ENCODE results near the gene GATAD2A. TPM values are rescaled to one million over a fixed set of nuclear protein-coding genes. Genes with fewer than 3 reads are reported as not detected.

The GATAD2A gene
- total RNA-seq, 2 donors from 2014 or later: 100 to 126 TPM

DNA sequence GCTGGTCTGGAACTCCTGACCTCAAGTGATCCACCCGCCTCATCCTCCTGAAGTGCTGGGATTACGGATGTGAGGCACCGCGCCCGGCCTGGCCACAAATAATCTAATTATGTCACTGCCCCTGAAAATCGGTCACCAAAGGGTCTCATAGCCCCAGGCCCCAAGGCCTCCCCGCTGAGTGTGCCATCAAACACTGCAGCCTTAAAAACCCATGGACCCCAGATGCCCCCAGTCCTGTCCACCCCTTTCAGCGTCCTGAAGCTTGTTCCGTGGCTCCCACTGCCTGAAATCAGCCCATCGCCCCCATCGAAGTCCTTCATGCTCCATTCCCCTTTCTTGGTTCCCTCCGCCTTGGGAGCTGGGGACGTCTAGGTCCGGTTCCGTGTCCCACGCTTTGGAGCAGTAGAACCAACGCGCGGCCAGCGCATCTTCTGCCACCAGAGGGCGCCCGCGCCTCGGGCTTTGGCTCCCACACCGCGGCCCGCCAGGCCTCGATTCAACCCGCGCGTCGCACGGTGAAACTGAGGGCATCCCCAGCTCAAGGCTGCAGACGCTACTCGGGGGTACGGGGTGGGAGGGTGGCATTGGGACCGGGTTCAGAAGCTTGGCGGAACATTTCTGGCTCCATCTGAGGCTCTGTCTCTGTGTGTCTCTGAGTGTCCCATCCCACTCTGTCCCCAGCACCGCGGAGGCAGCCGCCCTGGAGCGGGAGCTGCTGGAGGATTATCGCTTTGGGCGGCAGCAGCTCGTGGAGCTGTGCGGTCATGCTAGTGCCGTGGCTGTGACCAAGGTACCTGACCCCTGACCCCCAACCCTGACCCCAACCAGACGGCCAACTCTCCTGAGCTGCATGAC, 126.7 kb downstream of the GATAD2A start:
- peaks cover 0 to 4% of the 10 kb centered on the region in 2 donors for H3K36me3 Mint-ChIP-seq (ENCODE audit: insufficient read depth in 2 of 2)
- H3K27me3 Mint-ChIP-seq (ENCODE audit: low read depth): peaks cover 6% of the 10 kb centered on the region
- DNase-seq (peak; percentile 87 to 93), ATAC-seq (replicated peaks in 1 of 2) (peak; percentile 80 to 88)
- H3K4me3 Mint-ChIP-seq: no peak overlapping the region
- no peaks in the 10 kb centered on the region for H3K9me3 Mint-ChIP-seq
- peak overlapping the region; percentile 38 for H3K27ac Mint-ChIP-seq
- peaks cover 11% of the 10 kb centered on the region for H3K4me1 Mint-ChIP-seq (ENCODE audit: low read depth)

- no peaks in the 10 kb centered on the region for H3K9me3 Mint-ChIP-seq
- peaks cover 6% of the 10 kb centered on the region for H3K27me3 Mint-ChIP-seq (ENCODE audit: low read depth)
- H3K4me1 Mint-ChIP-seq (ENCODE audit: low read depth): peaks cover 11% of the 10 kb centered on the region
- peak in 1 of 2 donors; percentile 9 for ATAC-seq (replicated peaks in 1 of 2)
- H3K4me3 Mint-ChIP-seq: no peak overlapping the region
- H3K36me3 Mint-ChIP-seq (ENCODE audit: insufficient read depth in 2 of 2): peaks cover 0 to 4% of the 10 kb centered on the region in 2 donors
- DNase-seq: no peak
- H3K27ac Mint-ChIP-seq: no peak overlapping the region
Measured at GRCh38 chr19:19532806-19533701, 127.6 kb downstream of the GATAD2A start.

- Mint-ChIP-seq H3K4me3 (no peak overlapping the region), H3K27ac (no peak overlapping the region), H3K27me3 (ENCODE audit: low read depth) (peaks cover 11% of the 10 kb centered on the region), H3K4me1 (ENCODE audit: low read depth) (peaks cover 16% of the 10 kb centered on the region), H3K36me3 (ENCODE audit: insufficient read depth in 2 of 2) (peaks cover 0 to 5% of the 10 kb centered on the region in 2 donors), H3K9me3 (no peaks in the 10 kb centered on the region)
- DNase-seq (no peak), ATAC-seq (replicated peaks in 1 of 2) (no peak)
Measured at GRCh38 chr19:19533841-19534240, 128.4 kb downstream of the GATAD2A start.

DNA sequence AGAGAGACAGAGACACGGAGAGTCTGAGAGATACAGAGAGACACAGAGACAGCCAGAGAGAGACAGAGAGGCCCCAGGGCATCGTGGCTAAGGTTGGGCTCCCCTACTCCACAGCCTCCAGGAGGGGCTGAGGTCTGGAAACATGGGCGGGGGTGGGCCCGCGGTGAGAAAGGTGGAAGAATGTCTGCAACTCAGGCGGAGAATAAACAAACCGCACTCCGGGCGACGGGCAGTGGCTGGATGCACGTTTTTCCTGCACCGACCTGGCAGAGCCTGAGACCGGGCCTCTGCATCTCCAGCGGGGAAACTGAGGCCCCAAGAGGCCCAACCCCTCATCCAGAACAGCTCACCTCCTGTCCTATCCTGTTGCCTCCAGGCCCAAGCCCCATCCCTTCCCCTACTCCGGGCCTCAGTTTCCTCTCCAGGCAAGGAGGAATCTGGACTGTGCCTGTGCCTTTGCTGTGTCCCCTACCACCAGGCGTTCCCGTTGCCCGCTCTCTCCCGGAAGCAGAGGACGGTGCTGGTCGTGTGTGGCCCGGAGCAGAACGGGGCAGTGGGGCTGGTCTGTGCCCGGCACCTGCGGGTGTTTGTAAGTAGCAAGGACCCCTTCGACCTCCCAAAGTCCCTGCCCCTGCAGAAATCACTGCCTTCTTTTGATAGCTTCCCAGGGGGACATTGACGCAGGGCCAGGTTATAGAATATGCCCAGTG, 129.2 kb downstream of the GATAD2A start:
- Mint-ChIP-seq H3K4me3 (no peak overlapping the region), H3K27ac (no peak overlapping the region), H3K36me3 (ENCODE audit: insufficient read depth in 2 of 2) (peaks cover 0 to 5% of the 10 kb centered on the region in 2 donors), H3K27me3 (ENCODE audit: low read depth) (peaks cover 20% of the 10 kb centered on the region), H3K4me1 (ENCODE audit: low read depth) (peaks cover 22% of the 10 kb centered on the region), H3K9me3 (no peaks in the 10 kb centered on the region)
- no peak for ATAC-seq (replicated peaks in 1 of 2)
- no peak for DNase-seq

DNA sequence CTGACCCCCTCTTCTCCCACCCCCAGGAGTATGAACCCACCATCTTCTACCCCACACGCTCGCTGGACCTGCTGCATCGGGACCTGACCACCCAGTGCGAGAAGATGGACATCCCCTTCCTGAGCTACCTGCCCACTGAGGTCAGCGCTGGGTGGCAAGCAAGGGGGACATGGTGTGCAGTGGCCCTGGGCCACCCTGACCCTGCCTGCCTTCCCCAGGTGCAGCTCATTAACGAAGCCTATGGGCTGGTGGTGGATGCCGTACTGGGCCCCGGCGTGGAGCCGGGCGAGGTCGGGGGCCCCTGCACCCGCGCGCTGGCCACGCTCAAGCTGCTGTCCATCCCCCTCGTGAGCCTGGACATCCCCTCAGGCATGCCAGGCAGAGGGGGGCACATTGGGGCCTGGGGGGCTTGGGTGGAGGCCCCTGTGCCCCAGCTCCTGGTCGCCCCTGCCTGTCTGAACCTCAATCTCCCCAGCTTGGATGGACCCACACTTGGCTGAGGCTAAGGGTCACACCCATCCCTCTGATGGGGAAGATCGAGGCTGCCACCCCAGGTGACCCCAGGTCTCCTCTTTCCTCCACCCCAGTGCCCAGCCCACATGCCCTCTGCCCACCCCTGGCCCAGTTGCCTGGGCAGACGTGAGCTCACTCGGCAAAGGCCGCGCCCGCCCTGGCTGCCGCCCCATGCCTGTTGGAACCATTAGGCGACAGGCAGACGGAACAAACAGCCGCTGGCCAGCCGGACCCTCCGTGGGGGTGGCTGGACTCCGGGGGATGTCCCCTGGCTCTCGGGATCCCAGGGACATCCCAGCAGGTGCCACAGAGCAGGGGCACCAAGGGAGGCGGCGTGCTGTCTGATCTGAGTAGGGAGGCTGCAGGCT, 130.1 kb downstream of the GATAD2A start:
- Mint-ChIP-seq H3K4me1 (ENCODE audit: low read depth) (peaks cover 23% of the 10 kb centered on the region), H3K9me3 (no peaks in the 10 kb centered on the region), H3K27ac (no peak overlapping the region), H3K27me3 (ENCODE audit: low read depth) (peaks cover 20% of the 10 kb centered on the region), H3K4me3 (no peak overlapping the region), H3K36me3 (ENCODE audit: insufficient read depth in 2 of 2) (peaks cover 0 to 5% of the 10 kb centered on the region in 2 donors)
- ATAC-seq (replicated peaks in 1 of 2) (no peak), DNase-seq (no peak)

DNA sequence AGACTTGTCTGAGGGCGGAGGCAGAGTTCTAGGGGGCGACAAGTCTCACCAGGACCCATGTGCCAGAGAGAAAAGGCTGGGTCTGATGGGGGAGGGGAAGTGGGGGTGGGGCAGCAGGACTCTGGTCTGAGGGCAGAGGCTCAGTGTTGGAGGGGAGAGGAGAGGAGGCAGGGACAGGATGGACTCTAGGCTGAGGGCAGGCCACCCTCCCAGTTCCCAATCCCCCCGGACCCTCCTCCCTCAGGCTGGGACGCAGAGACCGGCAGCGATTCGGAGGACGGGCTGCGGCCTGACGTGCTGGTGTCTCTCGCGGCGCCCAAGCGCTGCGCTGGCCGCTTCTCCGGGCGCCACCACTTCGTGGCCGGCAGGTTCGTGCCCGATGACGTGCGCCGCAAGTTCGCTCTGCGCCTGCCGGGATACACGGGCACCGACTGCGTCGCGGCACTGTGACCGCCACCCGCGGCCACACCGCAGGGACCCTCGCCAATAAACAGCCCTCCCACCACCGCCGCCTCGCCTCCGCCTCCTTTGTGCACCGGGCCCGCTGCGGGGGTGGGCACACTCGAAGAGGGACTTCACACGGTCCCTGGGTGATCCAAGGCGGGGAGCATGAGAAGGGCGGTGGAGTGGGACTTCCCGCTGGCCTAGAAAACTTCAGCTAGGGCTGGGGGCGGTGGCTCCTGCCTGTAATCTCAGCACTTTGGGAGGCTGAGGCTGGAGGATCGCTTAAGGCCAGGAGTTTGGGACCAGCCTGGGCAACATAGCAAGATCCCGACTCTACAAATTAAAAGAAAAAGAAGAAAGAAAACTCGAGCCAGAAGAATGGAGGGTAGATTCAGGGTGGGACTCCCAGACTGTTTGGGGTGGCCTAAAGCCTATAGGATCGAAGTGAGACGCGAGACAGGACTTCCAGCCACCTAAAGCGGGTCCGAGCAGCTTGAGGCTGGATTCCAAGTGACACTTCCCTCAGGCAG, 131.9 kb downstream of the GATAD2A start:
- Mint-ChIP-seq H3K9me3 (no peaks in the 10 kb centered on the region), H3K4me3 (peak overlapping the region; percentile 64 to 78), H3K36me3 (ENCODE audit: insufficient read depth in 2 of 2) (peaks cover 0 to 1% of the 10 kb centered on the region in 2 donors), H3K4me1 (ENCODE audit: low read depth) (peaks cover 26% of the 10 kb centered on the region), H3K27ac (no peak overlapping the region), H3K27me3 (ENCODE audit: low read depth) (peaks cover 20% of the 10 kb centered on the region)
- no peak for DNase-seq
- ATAC-seq (replicated peaks in 1 of 2): no peak

DNA sequence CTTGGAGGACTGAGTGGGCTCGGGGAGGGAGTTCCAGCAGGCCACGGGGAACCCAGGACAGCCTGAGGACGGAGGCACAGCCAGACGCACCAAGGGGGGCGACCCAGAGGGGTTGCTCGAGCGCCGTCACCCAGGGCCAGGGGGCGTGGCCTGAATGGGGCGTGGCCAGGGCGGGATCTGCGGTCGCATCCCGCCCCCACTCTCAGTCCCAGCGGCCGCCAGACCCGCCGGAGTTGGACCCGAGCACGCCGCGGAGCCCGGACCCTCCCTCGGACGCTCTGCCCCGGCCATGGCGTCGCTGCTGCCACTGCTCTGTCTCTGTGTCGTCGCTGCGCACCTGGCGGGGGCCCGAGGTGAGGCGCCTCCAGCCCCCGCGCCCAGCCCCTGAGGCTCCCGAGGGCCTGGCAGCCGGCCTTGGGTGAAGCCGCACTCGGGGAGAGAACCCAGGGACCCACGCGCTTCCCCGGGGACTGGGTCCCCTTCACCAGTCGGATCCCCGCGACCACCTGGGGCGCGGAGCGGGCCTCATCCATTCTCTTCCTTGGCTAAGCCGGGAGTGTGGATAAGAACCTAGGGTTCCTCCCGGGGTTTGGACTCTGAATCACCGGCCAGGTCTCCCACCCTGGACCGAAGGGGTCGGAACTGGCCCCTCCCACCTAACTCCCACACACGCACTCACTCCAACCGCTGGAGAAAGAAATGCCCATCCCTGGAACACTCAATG, 132.7 kb downstream of the GATAD2A start, which contains the start of gene CILP2:
CILP2 (plus strand) TSS at position 205 of the 724 bp plus-strand sequence; CDS start at position 290, 85 bp downstream.
- peak; percentile 5 to 10 for ATAC-seq (replicated peaks in 1 of 2)
- Mint-ChIP-seq H3K36me3 (ENCODE audit: insufficient read depth in 2 of 2) (peaks cover 0 to 1% of the 10 kb centered on the region in 2 donors), H3K27me3 (ENCODE audit: low read depth) (peaks cover 20% of the 10 kb centered on the region), H3K4me3 (peak within 1 kb of the TSS; percentile 67 to 78), H3K27ac (no peak within 1 kb of the TSS), H3K4me1 (ENCODE audit: low read depth) (peaks cover 25% of the 10 kb centered on the region), H3K9me3 (no peaks in the 10 kb centered on the region)
- peak; percentile 41 to 55 for DNase-seq

- DNase-seq: no peak
- Mint-ChIP-seq H3K4me1 (ENCODE audit: low read depth) (peaks cover 25% of the 10 kb centered on the region), H3K27ac (no peak overlapping the region), H3K36me3 (ENCODE audit: insufficient read depth in 2 of 2) (peaks cover 0 to 1% of the 10 kb centered on the region in 2 donors), H3K27me3 (ENCODE audit: low read depth) (peaks cover 20% of the 10 kb centered on the region), H3K4me3 (peak overlapping the region; percentile 65 to 67), H3K9me3 (no peaks in the 10 kb centered on the region)
- ATAC-seq (replicated peaks in 1 of 2): no peak
Measured at GRCh38 chr19:19538785-19539166, 133.3 kb downstream of the GATAD2A start.

GRCh38 chr19:19539698-19540063, 134.2 kb downstream of the GATAD2A start:
- Mint-ChIP-seq H3K9me3 (no peaks in the 10 kb centered on the region), H3K27me3 (ENCODE audit: low read depth) (peaks cover 20% of the 10 kb centered on the region), H3K27ac (no peak overlapping the region), H3K4me1 (ENCODE audit: low read depth) (peaks cover 25% of the 10 kb centered on the region), H3K36me3 (ENCODE audit: insufficient read depth in 2 of 2) (peaks cover 0 to 1% of the 10 kb centered on the region in 2 donors), H3K4me3 (peak overlapping the region in 1 of 2 donors; percentile 49)
- no peak for DNase-seq
- ATAC-seq (replicated peaks in 1 of 2): no peak

DNA sequence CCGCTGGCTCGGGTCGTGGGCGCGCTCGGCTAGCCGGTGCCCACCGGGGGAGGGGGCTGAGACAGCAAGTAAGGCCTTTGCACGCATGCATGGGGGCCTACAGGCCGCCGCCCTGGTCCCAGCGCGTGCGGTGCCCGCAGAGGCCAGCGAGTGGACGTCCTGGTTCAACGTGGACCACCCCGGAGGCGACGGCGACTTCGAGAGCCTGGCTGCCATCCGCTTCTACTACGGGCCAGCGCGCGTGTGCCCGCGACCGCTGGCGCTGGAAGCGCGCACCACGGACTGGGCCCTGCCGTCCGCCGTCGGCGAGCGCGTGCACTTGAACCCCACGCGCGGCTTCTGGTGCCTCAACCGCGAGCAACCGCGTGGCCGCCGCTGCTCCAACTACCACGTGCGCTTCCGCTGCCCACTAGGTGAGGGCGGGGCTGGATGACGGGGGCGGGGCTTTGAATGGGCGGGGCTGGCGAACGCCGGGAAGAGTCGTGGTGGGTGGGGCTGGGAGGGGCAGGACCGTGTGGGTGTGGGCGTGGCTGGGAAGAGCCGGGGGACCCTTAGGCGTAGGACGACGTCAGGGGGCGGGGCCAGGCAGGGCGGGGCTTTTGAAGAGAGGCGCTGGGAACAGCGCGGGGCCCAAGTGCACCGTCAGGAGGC, 134.7 kb downstream of the GATAD2A start:
- DNase-seq (peak; percentile 77 to 80), ATAC-seq (replicated peaks in 1 of 2) (peak; percentile 47 to 49)
- H3K36me3 Mint-ChIP-seq (ENCODE audit: insufficient read depth in 2 of 2): peaks cover 0 to 1% of the 10 kb centered on the region in 2 donors
- peak overlapping the region; percentile 70 to 85 for H3K4me3 Mint-ChIP-seq
- no peak overlapping the region for H3K27ac Mint-ChIP-seq
- no peaks in the 10 kb centered on the region for H3K9me3 Mint-ChIP-seq
- peaks cover 25% of the 10 kb centered on the region for H3K4me1 Mint-ChIP-seq (ENCODE audit: low read depth)
- H3K27me3 Mint-ChIP-seq (ENCODE audit: low read depth): peaks cover 20% of the 10 kb centered on the region
